Activated CD4-positive, alpha-beta T cell treated with anti-CD3 and anti-CD28 coated beads for 4 hours (primary cell): ENCODE data around the gene E2F4.

Experiments
- DNase-seq, 2 donors: peaks; one replicate each; pipeline ENCODE4 v3.0.0-alpha.2; 2020

E2F4 gene

GRCh38 chr16:67211674-67212073 lies 19.7 kb downstream of the E2F4 start:
- no peak for DNase-seq

- DNase-seq = no peak
Observed at GRCh38 chr16:67212766-67213165, 20.8 kb downstream of the E2F4 start.

- DNase-seq = no peak
Observed at GRCh38 chr16:67213197-67214019, 21.5 kb downstream of the E2F4 start.

GRCh38 chr16:67215706-67216105 lies 23.8 kb downstream of the E2F4 start:
- no peak for DNase-seq

- no peak for DNase-seq
Observed at GRCh38 chr16:67216612-67217490, 24.9 kb downstream of the E2F4 start.

- no peak for DNase-seq
Observed at GRCh38 chr16:67223992-67224391, 32.0 kb downstream of the E2F4 start.

GRCh38 chr16:67226295-67226803 lies 34.4 kb downstream of the E2F4 start:
- DNase-seq = no peak

- peak; percentile 96 to 99 for DNase-seq
Observed at GRCh38 chr16:67226804-67227566, 35.0 kb downstream of the E2F4 start, which contains the start of gene TMEM208. TMEM208 (plus strand) TSS chr16:67227130; CDS start chr16:67227219, 89 bp downstream.

- DNase-seq = no peak
Observed at GRCh38 chr16:67227567-67227921, 35.6 kb downstream of the E2F4 start.

GRCh38 chr16:67228034-67228785 lies 36.3 kb downstream of the E2F4 start:
- DNase-seq = no peak

GRCh38 chr16:67228905-67229304 lies 37.0 kb downstream of the E2F4 start:
- no peak for DNase-seq

- no peak for DNase-seq
Observed at GRCh38 chr16:67229906-67230808, 38.2 kb downstream of the E2F4 start.

- no peak for DNase-seq
Observed at GRCh38 chr16:67230809-67231660, 39.1 kb downstream of the E2F4 start.

- DNase-seq = no peak
Observed at GRCh38 chr16:67233596-67233995, 41.6 kb downstream of the E2F4 start.

- no peak for DNase-seq
Observed at GRCh38 chr16:67234180-67234597, 42.2 kb downstream of the E2F4 start.

GRCh38 chr16:67235816-67236562 lies 44.0 kb downstream of the E2F4 start:
- peak; percentile 48 to 59 for DNase-seq

GRCh38 chr16:67236563-67237395 lies 44.8 kb downstream of the E2F4 start:
- peak; percentile 60 to 71 for DNase-seq
